Superior temporal gyrus (tissue), 1 donor: ENCODE measurements around the gene RIMKLB.
A peak's percentile ranks its signal among the peaks of the same experiment; 100 is the strongest.
"Not testable (repeated sequence)": the region's sequence is repeated elsewhere in the genome, so short reads cannot be mapped to it uniquely, and the experiment has no call there.

Experiments used
- DNase-seq: peaks from one replicate; pipeline ENCODE4 v3.0.0-alpha.2; 2016; ENCODE audit errors: extremely low spot score

Gene RIMKLB

DNA sequence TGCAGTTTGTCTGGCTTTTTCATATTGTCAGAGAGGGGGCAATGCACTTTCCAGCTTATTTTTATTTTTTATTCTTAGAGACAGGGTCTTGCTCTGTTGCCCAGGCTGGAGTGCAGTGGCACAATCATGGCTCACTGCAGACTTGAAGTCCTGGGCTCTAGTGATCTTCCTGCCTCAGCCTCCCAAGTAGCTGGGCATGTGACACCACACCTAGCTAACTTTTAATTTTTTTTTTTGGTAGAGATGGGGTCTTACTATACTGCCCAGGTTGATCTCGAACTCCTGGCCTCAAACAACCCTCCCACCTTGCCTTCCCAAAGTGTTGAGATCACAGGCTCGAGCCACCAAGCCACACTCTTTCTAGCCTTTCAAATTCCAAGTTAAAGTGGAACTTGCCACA, 120.7 kb downstream of the RIMKLB start:
- DNase-seq, result no peak

DNA sequence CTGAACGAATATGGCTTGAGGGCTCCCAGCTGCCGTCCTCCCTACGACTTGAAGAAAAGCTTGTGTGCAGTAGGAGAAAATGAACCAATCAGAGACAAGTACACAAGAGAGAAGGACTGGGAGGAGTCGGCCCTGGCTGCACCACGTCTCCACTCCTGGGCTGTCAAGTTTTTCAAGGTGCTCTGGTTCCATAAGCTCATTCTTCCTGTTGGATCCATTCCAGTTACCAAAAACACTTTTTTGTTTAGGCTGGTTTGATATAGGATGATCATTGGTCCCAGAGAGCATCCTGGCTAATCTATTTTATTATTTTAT, 121.8 kb downstream of the RIMKLB start:
- DNase-seq, result no peak

DNA sequence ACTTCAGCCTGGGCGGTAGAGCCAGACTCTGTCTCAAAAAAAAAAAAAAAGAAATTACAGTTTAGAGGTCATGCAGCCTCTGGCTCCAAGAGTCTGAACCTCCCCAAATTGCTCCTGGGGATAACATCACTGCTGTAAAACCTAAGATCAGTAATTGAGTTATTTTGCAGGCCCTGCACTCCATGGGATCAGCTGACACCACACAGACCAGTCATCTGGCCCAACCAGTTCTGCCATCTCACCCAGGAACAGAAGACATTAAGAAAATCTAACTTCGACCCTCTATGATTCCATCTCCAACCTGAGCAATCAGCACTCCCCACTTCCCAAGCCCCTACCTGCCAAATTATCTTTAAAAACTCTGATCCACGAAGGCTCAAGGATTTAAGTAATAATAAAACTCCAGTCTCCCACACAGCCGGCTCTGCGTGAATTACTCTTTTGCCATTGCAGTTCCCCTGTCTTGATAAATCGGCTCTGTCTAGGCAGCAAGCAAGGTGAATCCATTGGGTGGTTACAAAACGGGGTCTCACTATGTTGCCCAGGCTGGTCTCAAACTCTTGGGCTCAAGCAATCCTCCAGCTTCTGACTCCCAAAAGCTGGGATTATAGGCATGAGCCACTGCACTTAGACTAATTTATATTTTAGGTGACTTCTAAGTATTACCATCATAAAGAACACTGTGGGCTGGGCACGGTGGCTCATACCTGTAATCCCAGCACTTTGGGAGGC, 123.1 kb downstream of the RIMKLB start:
- not testable (repeated sequence) for DNase-seq

DNA sequence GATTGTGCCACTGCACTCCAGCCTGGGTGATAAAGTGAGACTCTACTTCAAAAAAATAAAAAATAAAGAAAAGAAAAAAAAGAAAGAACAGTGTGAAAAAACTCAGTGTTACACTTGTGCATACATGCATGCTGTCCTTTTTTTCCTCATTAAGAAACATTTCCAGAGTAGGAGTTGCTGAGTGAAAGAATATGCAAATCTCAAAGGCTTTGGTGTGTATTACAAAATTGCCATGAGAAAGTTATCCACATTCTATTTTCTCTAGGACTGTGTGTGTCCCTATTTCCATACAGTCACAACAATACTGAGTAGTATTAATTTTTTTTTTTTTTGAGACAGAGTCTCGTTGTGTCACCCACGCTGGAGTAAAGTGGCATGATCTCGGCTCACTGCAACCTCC, 123.8 kb downstream of the RIMKLB start:
- no peak for DNase-seq

DNA sequence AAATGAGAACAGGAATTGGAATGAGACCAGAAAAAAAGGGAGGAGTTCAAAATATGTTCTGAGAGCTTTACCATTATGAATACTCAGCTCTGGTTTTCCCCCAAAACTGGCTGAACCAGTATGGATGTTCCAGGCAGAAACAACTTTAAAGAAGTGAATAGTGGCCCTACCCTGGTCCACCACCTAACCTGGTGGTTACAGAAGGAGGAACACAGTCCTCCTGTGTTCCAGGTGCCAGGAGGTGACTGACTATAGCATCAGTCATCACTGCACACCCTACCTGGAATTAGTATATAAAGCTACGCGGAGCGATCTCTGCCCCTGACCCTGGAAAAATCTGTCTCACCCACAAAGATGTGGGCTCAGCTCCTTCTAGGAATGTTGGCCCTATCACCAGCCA, 124.5 kb downstream of the RIMKLB start, which contains the start of gene A2ML1:
TSS of gene A2ML1 (plus strand) at position 324 of the 400 bp plus-strand sequence. CDS start at position 355, 31 bp downstream.
- DNase-seq, result no peak

DNA sequence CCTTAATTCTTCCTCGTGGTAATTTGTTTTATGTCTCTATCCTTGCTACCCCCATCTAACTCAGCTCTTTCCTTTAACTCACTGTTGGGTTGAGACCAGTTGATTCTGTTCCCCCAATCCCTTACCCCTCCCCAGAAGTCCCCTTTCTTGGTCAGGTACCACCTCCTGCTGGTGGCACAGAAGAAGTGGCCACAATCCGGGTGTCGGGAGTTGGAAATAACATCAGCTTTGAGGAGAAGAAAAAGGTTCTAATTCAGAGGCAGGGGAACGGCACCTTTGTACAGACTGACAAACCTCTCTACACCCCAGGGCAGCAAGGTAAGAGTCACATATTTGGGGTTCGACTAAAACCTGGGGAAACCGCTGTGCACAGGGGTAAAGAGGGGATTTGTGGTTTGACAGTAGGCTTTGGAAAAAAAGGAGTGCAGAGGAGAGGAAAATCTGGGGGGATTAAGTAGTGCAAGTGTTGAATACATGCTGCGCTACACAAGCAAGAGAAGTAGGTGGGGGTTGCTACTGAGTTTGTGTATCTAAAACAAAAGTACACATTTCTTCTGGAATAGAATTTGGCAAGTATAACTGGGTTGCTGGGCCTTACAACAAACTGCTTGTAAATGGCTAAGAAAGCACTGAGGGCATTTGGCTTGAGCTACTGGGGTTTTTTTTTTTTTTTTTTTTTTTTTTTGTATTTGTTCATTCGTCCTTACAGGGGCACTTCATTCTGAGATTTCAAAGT, 125.9 kb downstream of the RIMKLB start:
- peak; percentile 44 for DNase-seq

DNA sequence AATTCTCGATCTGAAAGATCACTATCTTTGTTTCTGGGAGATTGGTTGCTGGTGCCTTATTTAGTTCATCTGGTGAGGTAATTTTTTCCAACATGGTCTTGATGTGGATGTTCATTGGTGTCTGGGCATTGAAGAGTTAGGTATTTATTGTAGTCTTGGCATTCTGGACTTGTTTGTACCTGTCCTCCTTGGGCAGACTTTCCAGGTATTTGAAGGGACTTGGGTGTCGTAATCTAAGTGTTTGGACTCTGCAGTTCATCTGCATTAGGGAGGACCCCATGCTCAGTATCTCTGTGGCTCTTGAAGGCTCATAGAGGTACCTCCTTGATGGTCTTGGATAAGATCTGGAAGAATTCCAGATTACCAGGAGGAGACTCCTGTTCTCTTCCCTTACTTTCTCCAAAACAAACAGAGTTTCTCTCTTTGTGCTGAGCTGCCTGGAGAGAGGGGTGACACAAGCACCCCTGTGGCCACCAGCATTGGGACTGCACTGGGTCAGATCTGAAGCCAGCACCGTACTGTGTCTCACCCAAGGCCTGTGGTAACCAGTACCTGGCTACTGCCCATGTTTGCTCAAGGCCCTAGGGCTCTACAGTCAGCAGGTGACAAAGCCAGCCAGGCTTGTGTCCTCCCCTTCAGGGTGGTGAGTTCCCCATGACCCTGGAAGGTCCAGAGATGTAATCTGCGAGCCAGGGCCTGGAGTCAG, 129.9 kb downstream of the RIMKLB start:
- no peak for DNase-seq

DNA sequence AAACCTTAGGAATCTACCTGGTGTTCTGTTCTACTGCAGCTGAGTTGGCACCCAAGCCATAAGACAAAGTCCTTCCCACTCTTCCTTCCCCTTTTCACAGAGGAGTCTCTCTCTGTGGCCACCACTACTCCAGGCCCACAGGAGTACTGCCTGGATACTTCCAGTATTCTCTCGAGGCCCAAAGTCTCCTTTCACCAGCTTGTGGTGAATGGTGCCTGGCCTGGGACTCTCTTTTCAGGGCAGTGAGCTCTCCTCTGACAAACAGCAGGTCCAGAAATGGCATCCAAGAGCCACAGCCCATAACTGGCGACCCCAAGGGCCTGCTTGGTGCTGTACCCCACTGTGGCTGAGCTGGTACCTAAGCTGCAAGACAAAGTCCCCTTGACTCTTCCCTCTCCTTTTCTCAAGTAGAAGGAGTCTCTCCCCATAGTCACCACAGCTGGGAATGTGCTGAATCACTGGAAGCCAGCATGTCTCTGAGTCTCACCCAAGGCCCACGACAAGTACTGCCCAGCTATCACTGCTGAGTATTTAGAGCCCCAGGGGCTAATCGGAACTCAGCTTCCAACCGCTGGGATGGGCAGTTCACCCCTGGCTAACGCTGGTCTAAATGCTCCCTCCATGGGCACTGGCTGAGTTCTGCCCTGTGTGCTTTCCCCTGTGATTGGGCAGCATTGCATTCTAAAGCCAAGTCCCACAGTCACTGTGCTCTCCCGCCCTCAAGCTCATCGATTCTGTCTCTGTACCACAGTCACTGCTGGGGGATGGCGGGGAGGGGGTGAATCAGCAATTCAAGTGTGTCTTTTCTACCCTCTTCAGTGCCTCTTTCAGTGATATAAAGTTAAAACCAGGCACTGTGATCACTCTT, 130.7 kb downstream of the RIMKLB start:
- no peak for DNase-seq

DNA sequence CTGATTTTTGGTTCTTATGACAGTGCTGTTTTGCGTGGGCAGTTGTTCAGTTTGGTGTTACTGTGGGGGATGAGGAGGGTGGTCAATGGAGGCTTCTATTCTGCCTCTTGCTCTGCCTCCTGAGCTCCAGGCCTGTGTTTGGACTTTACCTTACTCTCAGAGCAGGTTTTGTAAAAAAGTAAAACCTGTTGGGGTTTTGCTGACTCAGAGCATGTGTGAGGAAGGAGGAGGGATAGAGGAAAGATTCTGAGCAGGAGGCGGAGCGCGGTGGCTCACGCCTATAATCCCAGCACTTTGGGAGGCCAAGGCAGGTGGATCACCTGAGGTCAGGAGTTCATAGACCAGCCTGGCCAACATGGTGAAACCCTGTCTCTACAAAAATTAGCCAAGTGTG, 131.3 kb downstream of the RIMKLB start:
- no peak for DNase-seq

DNA sequence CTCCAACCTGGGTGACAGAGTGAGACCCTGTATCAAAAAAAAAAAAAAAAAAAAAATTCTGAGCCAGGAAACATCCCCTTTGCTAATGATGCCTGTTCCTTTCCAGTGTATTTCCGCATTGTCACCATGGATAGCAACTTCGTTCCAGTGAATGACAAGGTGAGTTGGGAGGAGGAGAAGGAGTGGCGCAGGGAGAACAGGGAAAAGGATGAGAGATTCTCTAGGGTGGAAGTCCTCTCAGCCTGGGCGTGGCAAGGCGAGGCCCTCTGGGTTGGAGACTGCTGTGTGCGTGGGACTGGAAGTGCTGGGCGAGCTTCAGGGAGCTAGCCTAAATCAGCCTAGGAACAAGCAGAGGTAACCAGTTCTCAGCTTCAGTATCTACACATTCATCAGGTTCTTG, 131.8 kb downstream of the RIMKLB start:
- DNase-seq, result no peak

DNA sequence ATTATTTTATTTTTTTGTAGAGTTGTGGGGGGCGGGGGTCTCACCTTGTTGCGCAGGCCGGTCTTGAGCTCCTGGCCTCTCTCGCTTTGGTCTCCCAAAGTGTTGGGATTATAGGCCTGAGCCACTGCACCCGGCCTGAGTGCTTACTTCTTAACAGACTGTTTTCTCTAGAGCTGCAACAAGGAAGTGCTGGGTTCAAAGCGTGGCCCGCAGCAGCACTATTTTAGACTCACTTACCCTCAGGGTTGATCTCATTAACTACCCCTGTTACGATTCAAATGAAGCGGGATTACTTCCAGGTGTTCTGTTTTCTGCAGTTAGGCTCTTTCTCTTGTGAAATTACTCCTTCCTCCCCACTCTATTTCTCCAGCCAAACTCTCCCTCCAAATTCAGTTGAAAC, 133.3 kb downstream of the RIMKLB start:
- DNase-seq, result no peak

DNA sequence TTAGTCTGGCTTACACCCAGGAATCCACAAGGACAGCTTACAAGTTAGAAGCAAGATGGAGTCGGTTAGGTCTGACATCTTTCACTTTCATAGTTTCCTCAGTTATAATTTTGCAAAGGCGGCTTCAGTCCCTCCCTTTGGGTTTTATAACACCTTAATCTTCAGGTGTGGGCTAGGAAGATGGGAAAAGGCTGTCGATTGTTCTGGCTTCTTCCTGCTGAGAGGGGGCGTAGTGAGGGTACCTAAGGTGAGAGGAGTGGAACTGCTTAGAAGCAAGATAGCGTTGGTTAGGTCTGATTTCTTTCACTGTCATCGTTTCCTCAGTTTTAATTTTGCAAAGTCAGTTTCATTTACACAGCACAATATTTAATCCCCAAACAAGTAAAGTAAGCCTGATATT, 134.7 kb downstream of the RIMKLB start:
- no peak for DNase-seq
